ENCODE data around the gene ROPN1B.

Gene ROPN1B

GRCh38 chr3:126016616-126017015 lies 47.6 kb downstream of the ROPN1B start:
- H3K9me3 ChIP-seq: no peaks in the 10 kb centered on the region
- TF ChIP-seq, protein P1, sequence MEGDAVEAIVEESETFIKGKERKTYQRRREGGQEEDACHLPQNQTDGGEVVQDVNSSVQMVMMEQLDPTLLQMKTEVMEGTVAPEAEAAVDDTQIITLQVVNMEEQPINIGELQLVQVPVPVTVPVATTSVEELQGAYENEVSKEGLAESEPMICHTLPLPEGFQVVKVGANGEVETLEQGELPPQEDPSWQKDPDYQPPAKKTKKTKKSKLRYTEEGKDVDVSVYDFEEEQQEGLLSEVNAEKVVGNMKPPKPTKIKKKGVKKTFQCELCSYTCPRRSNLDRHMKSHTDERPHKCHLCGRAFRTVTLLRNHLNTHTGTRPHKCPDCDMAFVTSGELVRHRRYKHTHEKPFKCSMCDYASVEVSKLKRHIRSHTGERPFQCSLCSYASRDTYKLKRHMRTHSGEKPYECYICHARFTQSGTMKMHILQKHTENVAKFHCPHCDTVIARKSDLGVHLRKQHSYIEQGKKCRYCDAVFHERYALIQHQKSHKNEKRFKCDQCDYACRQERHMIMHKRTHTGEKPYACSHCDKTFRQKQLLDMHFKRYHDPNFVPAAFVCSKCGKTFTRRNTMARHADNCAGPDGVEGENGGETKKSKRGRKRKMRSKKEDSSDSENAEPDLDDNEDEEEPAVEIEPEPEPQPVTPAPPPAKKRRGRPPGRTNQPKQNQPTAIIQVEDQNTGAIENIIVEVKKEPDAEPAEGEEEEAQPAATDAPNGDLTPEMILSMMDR (IDR thresholded peaks at IDR 0.05): no peak
- intact Hi-C loops (cut with DNase I; ENCODE audit: low total_unique reads): no loop called here
- no peaks in the 10 kb centered on the region for H3K27me3 ChIP-seq
- no peak overlapping the region for H3K4me3 ChIP-seq
- no peak overlapping the region for H3K27ac ChIP-seq
- no peak for DNase-seq
- H3K4me1 ChIP-seq: no peaks in the 10 kb centered on the region
- peaks cover 26 to 84% (median 44%) of the 10 kb centered on the region in 3 donors for H3K36me3 ChIP-seq

- intact Hi-C loops (cut with DNase I; ENCODE audit: low total_unique reads): no loop called here
Observed at GRCh38 chr3:126017362-126017761, 48.4 kb downstream of the ROPN1B start.

DNA sequence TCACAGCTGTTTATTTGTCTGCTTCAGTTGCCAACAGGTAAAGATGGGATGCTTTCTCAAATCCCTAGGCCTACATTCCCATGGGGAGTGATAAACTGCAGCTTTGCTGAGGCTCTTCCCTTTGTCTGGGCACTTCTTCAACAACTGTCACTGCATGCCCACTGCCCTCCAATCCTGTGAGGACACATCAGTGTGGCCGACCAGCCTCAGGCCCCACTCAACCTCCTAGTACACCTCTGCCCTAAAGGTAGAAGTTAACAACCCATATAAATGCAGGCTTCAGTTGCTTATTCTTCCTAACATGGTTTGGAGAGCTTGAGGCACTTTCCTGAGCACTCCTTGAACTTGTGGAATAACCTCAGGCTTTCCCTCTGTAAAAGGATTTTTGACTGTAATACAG lies 49.6 kb downstream of the ROPN1B start:
- H3K36me3 ChIP-seq: peaks cover 13 to 84% (median 43%) of the 10 kb centered on the region in 3 donors
- H3K4me1 ChIP-seq: no peaks in the 10 kb centered on the region
- H3K27ac ChIP-seq: no peak overlapping the region
- TF ChIP-seq, protein P1 (IDR thresholded peaks at IDR 0.05): no peak
- intact Hi-C loops (cut with DNase I; ENCODE audit: low total_unique reads): no loop called here
- no peak for DNase-seq
- H3K9me3 ChIP-seq: no peaks in the 10 kb centered on the region
- H3K4me3 ChIP-seq: no peak overlapping the region
- no peaks in the 10 kb centered on the region for H3K27me3 ChIP-seq

More at GRCh38 chr3:126017362-126017761, 48.4 kb downstream of the ROPN1B start:
- Histone ChIP-seq H3K9me3 (no peaks in the 10 kb centered on the region), H3K27ac (no peak overlapping the region), H3K27me3 (no peaks in the 10 kb centered on the region), H3K36me3 (peaks cover 18 to 84% (median 41%) of the 10 kb centered on the region in 3 donors), H3K4me1 (no peaks in the 10 kb centered on the region), H3K4me3 (no peak overlapping the region)
- TF ChIP-seq, protein P1 (IDR thresholded peaks at IDR 0.05): no peak
- no peak for DNase-seq

DNA sequence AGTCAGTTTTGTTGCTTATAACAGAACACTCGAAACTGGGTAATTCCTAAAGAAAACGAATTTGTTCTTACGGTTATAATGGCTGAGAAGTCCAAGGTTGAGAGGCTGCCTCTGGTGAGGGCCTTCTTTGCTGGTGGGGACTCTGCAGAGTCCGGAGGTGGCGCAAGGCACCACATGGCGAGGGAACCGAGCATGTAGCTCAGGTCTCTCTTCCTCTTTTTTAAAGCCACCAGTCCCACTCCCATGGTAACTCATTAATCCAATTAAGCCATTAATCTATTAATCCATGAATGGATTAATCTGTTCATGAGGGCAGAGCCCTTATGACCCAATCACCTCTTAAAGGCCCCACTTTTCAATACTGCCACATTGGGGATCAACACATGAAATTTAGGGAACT lies 50.0 kb downstream of the ROPN1B start:
- TF ChIP-seq, protein P1 (IDR thresholded peaks at IDR 0.05): no peak
- H3K9me3 ChIP-seq: no peaks in the 10 kb centered on the region
- no peak overlapping the region for H3K4me3 ChIP-seq
- H3K36me3 ChIP-seq: peaks cover 13 to 84% (median 46%) of the 10 kb centered on the region in 3 donors
- H3K27me3 ChIP-seq: no peaks in the 10 kb centered on the region
- H3K27ac ChIP-seq: no peak overlapping the region
- intact Hi-C loops (cut with DNase I; ENCODE audit: low total_unique reads): no loop called here
- H3K4me1 ChIP-seq: no peaks in the 10 kb centered on the region
- no peak for DNase-seq

GRCh38 chr3:126019683-126020082 lies 50.7 kb downstream of the ROPN1B start:
- intact Hi-C loops (cut with DNase I; ENCODE audit: low total_unique reads): no loop called here
- H3K27me3 ChIP-seq: no peaks in the 10 kb centered on the region

More at GRCh38 chr3:126019683-126020082, 50.7 kb downstream of the ROPN1B start:
- DNase-seq: no peak
- Histone ChIP-seq H3K4me3 (no peak overlapping the region), H3K27ac (no peak overlapping the region), H3K4me1 (no peaks in the 10 kb centered on the region), H3K36me3 (peaks cover 14 to 84% (median 47%) of the 10 kb centered on the region in 3 donors), H3K9me3 (no peaks in the 10 kb centered on the region)
- TF ChIP-seq, protein P1 (IDR thresholded peaks at IDR 0.05): no peak

All from tibial artery (tissue), 4 donors.